ENCODE results near the gene ACIN1.

DNA sequence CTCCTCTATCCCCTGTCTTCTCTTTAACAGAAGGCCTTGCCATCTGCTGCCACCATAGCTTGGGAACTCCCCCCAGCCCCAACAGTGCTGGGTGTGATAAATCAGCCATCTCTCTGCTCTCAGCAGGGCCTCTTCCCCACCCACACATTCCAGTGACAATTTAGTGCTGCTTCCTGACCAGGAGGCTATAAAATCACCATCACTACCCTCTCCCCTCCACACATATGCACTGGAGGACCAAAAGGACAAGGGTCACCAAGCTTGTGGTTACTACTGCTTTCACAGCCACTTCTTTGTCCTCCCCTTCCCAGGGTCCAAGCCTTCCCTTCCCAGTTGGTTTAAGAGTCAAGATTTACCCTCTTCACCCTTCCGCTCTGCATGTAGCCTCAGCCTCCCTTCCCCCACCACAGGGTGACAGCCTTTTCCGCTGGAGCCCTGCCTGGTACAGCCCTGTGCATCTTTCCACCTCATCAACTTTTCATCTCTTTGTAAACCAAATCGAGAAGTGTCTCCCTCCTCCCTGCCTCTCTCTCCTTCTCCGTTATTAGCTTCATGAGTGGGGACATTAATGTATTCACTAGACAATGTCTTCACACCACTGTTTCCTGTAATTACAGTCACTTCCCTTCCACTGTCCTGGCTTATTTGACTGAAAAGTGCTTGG is 69.7 kb downstream of the ACIN1 start:
- TF ChIP-seq, protein P1, sequence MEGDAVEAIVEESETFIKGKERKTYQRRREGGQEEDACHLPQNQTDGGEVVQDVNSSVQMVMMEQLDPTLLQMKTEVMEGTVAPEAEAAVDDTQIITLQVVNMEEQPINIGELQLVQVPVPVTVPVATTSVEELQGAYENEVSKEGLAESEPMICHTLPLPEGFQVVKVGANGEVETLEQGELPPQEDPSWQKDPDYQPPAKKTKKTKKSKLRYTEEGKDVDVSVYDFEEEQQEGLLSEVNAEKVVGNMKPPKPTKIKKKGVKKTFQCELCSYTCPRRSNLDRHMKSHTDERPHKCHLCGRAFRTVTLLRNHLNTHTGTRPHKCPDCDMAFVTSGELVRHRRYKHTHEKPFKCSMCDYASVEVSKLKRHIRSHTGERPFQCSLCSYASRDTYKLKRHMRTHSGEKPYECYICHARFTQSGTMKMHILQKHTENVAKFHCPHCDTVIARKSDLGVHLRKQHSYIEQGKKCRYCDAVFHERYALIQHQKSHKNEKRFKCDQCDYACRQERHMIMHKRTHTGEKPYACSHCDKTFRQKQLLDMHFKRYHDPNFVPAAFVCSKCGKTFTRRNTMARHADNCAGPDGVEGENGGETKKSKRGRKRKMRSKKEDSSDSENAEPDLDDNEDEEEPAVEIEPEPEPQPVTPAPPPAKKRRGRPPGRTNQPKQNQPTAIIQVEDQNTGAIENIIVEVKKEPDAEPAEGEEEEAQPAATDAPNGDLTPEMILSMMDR (conservative IDR thresholded peaks at IDR 0.05; ENCODE audit: low read depth in 2 of 2): no peak
- TF ChIP-seq, protein P2, sequence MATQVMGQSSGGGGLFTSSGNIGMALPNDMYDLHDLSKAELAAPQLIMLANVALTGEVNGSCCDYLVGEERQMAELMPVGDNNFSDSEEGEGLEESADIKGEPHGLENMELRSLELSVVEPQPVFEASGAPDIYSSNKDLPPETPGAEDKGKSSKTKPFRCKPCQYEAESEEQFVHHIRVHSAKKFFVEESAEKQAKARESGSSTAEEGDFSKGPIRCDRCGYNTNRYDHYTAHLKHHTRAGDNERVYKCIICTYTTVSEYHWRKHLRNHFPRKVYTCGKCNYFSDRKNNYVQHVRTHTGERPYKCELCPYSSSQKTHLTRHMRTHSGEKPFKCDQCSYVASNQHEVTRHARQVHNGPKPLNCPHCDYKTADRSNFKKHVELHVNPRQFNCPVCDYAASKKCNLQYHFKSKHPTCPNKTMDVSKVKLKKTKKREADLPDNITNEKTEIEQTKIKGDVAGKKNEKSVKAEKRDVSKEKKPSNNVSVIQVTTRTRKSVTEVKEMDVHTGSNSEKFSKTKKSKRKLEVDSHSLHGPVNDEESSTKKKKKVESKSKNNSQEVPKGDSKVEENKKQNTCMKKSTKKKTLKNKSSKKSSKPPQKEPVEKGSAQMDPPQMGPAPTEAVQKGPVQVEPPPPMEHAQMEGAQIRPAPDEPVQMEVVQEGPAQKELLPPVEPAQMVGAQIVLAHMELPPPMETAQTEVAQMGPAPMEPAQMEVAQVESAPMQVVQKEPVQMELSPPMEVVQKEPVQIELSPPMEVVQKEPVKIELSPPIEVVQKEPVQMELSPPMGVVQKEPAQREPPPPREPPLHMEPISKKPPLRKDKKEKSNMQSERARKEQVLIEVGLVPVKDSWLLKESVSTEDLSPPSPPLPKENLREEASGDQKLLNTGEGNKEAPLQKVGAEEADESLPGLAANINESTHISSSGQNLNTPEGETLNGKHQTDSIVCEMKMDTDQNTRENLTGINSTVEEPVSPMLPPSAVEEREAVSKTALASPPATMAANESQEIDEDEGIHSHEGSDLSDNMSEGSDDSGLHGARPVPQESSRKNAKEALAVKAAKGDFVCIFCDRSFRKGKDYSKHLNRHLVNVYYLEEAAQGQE (IDR thresholded peaks at IDR 0.05; ENCODE audit: unreplicated experiment): no peak
- TF ChIP-seq CREB1 (CRISPR knock-in tag; IDR thresholded peaks at IDR 0.05; ENCODE audit: low read depth): no peak
- no peak for TF ChIP-seq EZH2 (IDR thresholded peaks at IDR 0.05; ENCODE audit: low read depth, unreplicated experiment)
- TF ChIP-seq POLR2AphosphoS5 (IDR thresholded peaks at IDR 0.05; ENCODE audit: low read depth): no peak
- no peak for TF ChIP-seq EZH2phosphoT487 (IDR thresholded peaks at IDR 0.05; ENCODE audit: unreplicated experiment)
- TF ChIP-seq, protein P3, sequence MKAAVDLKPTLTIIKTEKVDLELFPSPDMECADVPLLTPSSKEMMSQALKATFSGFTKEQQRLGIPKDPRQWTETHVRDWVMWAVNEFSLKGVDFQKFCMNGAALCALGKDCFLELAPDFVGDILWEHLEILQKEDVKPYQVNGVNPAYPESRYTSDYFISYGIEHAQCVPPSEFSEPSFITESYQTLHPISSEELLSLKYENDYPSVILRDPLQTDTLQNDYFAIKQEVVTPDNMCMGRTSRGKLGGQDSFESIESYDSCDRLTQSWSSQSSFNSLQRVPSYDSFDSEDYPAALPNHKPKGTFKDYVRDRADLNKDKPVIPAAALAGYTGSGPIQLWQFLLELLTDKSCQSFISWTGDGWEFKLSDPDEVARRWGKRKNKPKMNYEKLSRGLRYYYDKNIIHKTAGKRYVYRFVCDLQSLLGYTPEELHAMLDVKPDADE (IDR thresholded peaks at IDR 0.05): no peak
- TF ChIP-seq NANOG (IDR thresholded peaks at IDR 0.05; ENCODE audit: borderline replicate concordance): no peak

All from GM23338 (cell line).